HPDE6-E6E7 (cell line): ENCODE results near the gene TBATA.

ENCODE experiments used
- DNase-seq: peaks from one replicate; pipeline ENCODE4 v3.0.0; 2011; ENCODE audit warnings: missing footprints; ENCODE audit errors: extremely low spot score

TBATA gene

DNA sequence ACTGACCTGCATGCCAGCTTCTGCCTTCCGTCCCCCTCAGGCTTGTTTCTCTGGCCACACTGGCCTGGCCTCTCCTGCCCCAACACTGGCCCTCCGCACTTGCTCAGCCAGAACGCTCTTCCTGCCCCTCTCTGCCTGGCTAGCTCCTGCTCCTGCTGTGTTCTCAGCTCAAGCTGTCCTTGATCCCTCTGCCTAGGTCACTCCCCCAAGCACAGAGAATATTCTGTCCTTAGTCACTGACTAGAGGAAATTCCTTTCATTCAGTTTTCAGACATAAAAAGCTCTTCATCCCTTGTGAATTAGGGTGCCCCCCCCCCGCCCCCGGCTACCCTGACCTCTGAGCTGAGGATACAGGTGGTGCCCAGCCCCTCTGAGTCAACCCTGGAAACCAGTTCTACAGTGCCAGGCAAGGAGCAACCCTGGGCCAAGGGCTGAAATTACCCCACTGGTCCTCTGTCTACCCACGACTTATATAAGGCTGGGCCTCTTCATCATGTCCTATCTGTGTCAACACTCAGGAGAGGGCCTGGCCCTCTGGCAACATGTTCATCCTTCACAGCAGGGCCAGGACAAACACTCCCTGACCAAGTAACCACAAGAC, 23.9 kb upstream of the TBATA start:
- DNase-seq, result no peak

DNA sequence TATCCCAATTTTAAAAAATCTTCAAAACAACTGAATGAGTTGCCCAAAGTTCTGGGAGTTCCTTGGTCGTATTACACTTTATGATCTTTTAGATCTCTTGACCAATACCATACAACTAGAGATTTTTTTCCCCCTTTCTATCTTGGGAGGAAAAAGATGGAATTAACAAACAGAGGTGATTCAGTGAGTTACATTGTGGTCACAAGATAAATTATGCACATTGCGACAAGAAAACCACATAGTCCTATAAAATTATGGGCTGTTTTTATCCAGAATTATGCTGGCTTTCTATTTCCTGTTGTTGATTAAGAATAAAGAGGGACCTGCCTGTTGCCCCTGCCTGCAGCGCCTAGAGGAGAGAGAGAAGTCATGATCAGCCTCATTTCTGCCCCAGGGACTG, 22.4 kb upstream of the TBATA start:
- no peak for DNase-seq

DNA sequence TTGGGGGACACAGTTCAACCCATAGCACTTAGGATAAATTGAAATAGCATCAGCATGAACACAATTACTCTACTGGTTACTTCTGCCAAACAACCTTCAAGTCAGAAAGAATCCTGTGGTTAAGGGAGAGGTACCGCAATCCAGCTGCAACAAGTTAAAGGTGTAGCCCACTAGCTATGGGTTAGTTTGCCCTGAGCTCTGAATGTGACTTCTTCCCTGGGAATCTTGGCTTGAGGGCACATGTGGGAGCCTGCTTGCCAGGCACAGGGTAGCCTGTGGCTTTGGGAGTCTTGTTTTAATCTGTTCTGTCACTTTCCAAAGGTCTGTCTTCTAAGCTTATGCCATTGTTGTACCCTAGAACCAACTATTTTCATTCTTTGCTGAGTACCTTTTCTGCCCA, 21.7 kb upstream of the TBATA start:
- no peak for DNase-seq

DNA sequence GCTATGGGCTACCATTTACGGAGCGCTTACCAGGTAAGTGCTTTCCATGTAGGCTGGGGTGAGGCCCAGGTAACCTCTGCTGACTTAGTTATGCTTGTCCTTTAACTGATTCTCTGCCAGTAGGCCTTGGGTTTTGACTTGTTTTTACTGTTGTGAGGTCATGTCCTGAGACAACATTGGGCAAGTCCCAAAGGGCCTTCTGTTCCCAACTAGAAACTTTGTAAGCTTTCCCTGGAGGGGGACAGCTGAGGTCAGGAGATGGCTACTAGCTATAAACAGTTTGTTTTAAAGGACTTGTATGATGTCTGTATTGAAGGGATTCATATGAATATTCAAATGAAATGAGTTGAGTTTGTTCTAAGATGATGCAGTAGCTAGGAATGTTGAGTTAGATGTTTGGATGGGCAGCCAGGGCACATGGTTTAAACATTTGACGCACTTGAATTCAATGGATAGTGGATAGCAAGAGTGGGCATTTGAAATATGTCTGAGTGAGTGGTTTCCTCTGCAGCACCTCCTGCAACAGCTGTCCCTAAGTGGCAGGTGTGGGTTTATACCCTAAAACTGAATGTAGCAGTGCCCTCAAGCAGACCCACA, 20.5 kb upstream of the TBATA start:
- DNase-seq, result no peak

DNA sequence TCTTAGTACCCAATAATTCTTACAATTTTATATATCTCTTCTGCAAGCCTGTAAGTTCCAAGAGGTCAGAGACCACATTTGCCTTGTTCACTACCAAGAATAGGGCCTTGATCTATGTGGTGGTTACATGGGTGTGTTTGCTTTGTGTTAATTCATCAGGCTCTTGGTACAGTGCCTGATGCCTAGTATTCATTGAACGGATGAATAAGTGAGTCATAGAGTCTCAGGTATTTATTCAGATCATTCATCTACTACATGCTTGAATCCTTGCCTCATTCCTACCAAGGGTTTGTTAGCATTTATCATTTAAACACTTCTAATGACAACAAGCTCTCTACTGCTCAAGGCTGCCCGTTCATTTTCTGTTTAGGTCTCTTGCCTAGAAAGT, 19.2 kb upstream of the TBATA start:
- no peak for DNase-seq

DNA sequence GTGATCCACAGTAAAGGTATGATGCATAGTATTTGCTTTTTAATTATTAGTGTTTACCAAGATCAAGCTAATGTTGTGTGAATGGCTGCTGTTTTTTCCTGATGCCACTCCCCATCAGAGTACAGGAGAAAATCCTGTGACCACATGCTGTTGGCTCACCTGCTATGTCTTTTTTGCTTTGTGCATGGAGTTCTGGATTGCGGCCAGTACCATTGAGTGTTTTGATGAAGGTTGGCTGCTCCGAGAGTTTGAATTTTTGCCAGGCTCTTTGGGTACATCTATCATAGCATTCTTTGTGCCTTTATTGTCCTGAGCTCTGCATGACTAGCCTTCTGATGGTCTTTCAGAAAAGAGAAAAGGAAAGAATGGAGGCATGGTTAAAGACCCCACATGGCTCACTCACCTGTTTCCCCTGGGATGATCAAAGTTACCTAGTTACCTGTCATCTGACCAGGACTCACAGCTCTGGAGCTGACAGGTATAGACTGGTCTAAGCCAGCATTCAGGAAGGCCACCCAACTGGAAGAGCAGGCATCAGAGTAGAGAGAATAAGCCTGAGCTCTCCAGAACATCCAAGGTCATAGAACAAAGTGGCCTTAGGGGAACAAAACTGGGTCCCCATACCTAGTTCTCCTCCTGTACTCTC, 18.7 kb upstream of the TBATA start:
- DNase-seq, result no peak

DNA sequence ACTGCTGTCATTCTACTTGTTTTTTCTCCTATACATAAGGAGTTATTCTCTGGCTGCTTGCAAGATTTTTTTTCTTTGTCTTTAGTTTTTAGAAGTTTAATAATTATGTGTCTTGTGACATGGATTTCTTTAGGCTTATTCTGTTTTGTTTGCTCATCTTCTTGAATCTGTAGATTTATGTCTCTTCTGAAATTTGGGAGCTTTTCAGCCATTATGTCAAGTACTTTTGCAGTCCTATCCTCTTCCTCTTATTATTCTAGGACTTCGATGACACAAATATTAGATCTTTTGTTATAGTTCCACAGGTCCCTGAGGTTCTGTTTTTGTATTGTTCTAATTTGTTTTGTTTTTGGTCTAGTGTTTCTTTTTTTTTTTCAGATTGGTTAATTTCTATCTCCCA, 16.7 kb upstream of the TBATA start:
- DNase-seq, result no peak

DNA sequence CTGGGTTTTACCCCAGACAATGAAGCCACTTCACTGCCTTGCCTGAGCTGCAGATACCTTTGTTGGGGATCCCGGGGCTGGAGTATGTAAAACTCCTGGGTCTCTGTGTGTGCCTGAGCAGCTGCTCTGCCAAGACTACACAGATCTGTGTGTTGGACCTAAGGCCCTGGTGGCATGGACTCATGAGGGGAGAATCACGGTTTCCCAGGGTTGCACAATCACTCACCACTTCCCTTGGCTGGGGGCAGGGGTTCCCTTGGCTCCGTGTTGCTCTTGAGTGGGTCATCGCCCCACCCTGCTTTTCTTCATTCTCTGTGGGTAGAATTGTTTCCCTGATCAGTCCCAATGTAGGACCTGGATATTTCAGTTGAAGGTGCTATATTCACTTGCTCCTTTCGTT, 13.9 kb upstream of the TBATA start:
- no peak for DNase-seq

DNA sequence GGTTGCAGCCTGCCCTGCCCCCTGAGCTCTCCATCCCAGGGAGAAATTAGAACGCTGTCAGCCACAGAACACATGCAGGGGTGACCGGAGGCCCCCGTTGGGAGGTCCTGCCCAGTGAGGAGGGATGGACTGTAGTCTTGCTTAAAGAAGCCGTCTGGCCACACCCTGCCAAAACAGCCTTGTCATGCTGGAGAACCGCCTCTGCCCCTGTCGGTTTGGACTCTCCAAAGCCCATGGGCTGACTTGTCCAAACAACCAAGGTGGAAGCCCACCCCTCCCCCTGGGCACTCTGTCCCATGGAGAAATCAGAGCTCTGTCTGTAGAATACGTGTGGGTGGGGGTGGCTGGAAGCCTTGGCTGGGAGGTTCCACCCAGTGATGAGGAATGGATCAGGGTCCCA, 12.7 kb upstream of the TBATA start:
- DNase-seq, result no peak

DNA sequence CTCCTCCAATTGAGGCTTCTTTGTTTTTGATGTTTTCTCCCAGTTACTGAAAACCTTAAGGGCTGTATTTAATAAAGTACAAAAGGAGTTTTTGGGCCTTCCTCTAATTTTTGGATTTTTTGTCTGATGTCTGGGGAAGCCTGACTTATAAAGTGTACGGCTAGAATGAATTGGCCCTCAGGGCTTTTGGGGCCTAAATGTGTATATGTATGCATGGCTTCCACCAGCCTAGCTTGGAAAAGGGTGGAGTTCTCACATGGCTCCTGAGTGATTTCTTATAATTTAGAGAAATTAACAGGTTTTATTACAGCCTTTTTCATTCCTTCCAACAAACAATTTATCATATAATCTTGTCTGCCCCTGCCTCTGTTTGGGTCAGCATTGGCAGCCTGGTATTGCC, 10.4 kb upstream of the TBATA start:
- DNase-seq, result no peak

DNA sequence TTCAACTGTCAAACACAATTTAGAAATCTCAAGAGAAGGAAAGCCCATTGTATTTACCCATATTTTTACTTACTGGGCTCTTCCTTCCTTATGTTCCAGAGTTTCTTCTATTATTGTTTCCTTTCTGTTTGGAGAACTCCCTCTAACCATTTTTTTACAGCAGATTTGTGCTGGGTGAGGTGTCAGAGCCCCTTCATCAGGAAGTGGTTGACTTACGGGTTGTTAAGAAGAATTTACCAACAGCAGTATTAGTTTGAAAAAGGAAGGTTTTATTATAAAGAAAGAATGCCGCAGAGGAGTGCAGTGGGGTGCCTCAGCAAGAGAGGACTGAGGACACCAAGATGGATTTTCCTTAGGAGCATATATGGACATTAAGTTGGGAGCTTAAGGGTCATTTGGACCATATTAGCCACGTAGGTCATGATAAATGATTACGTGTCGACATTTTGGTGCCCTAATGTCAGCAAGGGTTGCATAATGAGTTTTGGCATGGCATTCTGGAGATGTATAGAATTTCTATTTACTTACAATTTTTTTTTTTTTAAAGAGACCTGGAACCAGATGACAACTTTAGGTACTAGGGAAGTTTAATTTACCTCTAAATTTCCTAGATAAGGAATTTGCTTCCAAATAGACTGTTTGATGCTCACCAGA, 6.3 kb upstream of the TBATA start:
- DNase-seq, result no peak

DNA sequence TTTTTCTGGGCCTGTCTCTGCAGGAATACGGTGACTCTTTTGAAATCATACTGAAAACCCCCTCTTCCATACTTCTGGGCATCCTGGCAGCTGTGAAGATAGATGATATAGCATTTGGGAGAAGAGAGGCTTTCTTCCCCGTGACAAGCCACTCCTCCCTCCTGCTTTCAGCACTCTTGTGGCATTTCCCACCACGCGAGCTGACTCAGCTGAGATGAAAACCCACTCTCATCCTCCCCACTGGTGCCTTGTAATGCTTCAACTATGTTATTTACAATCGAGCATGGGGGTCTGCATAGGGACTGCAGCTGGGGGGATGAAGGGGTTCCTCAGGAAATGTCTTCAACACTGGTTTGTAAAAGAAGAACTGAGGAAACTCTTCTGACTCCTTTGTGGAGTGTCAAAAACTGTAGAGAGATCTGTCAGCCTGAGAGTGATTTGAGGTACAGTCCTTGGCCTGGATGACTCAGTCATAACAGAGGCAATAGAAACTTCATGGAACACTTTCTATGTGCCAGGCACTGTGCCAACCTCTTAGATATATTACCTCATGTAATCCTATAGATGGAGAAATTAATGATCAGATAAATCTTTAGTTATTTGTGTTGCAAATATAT, 1.7 kb upstream of the TBATA start:
- DNase-seq, result no peak

DNA sequence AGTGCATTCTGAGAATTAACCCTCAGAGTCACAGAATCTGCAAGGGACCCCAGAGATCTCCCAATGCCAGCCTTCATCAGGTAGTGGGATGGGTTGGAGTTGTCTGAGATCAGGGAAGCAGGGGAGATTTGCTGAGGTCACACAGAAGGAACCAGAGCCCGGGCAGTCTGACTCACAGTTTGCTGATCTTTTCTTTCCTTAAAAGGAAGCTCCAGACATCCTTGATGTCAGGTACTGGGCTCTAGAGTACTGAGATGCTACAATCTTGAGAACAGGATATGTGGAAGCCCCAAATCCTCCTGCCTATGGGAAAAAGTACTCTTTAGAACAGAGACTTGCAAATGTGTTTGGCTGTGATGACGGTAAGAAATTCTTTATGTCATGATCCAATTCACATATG, 706 bp downstream of the TBATA start:
- no peak for DNase-seq

DNA sequence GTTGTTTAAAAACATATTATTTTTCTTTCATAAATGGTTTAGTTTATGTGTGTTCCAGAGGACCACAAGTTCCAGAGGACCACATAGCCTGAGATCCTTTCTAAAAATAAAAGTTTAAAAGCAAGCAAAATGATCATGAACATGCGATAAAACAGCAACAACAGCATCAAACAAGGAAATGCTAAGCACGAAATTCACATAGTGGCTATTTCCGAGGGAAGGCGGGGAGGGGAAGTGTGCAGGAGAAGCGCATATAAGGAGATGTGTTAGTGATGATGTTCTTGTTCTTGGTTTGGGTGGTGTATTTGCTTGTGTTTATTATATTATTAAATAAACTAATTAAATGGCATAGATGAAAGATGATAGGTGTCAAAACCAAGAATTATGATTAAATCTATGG, 1.2 kb downstream of the TBATA start:
- DNase-seq, result no peak

DNA sequence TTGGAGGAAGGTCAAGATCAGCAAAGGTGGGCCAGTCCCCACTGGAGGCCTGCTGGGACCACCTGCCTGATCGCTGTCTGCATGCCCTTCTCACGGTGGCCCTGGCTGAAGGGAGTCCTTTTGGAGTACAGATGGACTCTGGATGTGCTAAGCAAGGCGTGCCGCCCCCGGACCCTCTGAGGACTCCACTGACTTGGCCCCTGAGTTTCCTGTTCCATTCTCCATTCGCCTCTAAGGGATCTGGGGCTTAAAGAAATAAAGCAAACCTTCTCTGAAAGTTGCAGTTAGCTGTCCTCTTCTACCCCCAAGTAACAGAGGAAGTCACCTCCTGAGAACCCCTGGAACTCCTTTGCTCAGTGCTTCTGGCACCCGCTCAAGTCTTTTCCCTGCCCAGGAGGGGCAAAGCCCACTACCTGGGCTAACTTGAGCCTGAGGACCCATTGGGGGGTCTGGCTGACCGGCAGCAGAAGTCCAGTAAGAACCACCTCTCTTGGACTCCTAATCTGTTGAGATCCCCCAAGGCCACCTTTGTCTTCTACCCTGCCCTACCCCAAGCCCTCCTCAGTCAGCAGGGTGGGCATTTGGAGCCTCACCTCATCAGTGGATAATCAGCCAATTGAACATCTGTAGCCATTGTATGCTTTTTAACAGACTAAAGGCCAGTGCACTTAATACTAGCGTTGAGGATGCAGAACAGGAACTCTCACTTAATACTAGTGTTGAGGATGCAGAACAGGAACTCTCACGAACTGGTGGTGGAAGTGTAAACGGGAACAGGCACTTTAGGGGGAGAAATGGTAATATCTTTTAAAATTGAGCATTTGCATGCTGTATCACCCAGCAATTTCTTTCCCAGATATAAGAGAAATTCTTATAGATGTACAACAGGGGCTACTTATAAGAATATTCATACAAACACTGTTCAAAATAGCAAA, 2.2 kb downstream of the TBATA start:
- no peak for DNase-seq

DNA sequence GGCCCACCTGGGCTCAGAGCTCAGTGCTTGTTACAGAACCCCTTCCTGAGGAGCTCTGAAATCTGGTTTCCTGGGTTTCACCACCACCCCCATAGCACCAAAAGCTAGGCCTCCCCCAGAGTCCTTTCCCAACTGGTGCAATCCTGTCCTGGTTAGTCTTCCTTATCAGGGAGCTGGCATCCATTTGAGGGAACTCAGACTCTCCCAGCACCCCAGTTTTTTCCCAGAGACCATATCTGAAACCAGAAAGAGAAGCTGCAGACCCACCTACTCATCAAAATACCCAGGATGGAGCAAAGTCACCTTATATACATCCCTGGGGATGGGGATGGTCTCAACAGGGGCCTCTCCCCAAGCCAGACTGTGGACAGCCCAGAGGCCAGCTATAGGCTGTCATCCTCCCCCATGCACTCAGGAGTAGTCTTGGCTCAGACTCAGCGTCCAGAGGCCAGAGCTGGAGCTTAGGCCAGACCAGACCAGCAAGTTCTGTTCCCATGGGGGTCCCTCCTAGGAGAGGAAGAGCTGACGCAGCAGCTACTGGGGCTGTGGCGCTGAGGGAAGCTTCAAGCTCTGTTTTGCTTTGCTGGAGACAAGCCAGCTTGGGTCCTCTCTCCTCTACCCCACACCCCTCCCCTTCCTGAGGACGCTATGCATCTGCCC, 3.0 kb downstream of the TBATA start:
- no peak for DNase-seq

DNA sequence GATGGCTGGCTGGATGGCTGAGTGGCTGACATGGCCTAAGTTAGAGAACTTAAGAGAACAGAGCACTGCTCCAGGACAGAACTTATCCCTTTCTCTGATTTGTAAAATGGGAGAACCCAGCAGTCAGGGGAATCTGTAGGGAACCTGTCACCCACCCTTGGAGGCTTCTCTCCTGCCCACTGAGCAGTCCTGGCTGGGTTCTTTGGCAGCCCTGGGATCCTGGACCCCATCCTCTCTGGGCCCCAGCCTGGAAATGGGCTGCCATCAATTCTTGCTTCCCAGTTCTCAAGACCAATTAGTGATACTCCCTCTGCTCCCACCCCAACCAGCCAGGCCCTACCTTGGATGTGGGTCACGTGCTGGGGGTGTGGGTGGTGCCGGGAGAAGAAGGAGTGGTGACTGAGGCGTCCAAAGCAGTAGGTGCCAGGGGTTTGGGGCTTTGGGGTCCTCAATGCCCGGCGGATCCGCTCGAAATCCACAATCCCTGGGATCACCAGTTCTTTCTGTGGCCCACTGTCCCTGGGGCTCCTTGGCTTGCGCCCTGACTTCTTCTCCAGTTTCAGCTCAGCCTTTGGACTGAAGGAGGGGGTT, 3.6 kb downstream of the TBATA start:
- no peak for DNase-seq

DNA sequence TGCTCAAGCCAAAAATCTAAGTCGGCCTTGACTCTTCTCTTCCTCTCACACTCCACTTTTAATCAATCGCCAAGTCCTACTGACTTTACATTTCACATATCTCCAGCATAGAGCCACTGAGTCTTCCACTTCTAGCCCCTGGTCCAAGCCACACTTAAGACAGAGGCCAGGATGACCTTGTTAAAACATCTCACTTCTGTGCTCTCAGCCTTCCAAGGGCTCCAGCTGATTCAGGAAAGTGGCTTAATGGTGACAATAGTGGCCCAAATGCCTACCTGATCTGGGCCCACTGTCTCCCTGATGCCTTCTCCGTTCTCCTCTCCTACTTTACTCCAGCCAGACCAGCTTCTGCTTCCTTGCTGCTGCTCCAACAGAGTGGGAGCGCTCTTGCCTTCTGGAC, 4.4 kb downstream of the TBATA start:
- DNase-seq, result no peak

DNA sequence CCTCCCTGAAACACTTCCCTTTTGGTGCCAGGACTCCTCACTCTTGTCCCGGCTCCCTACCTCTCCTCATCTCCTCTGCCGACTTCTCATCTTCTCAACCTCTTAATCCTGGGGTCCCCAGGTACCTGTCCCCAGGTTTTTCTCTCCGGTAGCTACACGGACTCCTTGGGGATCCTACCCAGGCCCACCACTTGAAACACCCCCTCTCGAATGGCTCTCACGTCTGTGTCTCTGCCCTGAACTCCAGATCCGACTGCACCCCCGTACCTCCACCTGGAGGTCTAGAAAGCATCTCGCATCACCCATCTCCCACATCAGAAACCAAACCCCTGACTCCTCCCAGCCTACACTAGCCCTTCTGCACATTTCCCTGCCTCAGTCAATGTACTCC, 4.8 kb downstream of the TBATA start:
- DNase-seq, result no peak

DNA sequence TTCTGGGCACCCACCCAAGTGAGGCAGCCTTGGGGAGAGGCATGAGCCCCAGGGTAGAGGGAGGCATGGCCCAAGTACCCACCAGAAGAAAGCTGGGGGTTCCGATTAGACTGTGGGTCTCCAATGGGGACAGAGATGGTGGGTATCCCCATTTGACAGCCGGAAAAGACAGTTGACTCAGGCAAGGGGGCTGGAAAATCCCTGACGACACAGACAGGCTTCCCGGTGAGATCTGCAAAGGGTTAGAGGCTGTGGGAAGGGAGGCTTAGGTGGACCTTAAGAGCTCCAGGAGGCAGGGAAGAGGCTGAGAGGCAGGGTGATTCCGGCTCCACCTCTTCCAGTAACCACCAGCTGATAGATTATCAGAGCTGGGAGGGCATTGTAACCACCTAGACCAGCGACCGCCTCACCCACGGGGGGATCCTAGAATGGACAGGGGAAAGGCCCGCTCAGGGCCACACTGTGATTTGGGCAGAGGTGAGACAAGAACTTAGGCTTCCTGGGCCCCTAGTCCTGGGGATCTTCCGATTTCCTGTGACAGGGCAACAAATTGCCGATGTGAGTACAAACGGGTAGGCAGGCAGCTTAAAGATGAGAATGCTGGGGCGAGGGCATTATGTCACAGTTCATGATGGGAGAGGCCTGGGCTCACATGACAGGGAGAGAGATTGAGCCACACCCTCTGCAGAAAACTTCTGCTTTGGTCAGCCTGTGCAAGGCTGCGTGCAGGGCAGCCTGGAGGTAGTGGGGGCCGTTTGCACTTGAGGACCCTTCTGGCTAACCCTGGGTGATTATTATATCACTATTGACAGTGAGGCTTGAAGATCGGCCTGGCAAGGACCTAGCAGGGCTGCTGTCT, 5.4 kb downstream of the TBATA start:
- no peak for DNase-seq
